Right lung (tissue), 5 donors: ENCODE measurements around the gene RESP18. TPM values are rescaled to one million over a fixed set of nuclear protein-coding genes. Genes with fewer than 3 reads are reported as not detected.
"Not testable (repeated sequence)": the region's sequence is repeated elsewhere in the genome, so short reads cannot be mapped to it uniquely, and the experiment has no call there.

Experiments
- DNase-seq, 2 donors: peaks; one replicate each; pipeline ENCODE4 v3.0.0-alpha.2; 2013
- polyA plus RNA-seq, 5 donors: library from polyadenylated mRNA; unstranded; fragments of 120-200 nt; gene quantifications; one replicate each; pipeline versions ENCODE4 v1.2.1 to v1.2.3, GENCODE V29; 2013; ENCODE audit warnings: inconsistent platforms in 1 of 5, low replicate concordance in 1 of 5; ENCODE audit not compliant: insufficient read length in 5 of 5, insufficient read depth in 1 of 5

Gene RESP18
- polyA plus RNA-seq, 5 donors: not detected

DNA sequence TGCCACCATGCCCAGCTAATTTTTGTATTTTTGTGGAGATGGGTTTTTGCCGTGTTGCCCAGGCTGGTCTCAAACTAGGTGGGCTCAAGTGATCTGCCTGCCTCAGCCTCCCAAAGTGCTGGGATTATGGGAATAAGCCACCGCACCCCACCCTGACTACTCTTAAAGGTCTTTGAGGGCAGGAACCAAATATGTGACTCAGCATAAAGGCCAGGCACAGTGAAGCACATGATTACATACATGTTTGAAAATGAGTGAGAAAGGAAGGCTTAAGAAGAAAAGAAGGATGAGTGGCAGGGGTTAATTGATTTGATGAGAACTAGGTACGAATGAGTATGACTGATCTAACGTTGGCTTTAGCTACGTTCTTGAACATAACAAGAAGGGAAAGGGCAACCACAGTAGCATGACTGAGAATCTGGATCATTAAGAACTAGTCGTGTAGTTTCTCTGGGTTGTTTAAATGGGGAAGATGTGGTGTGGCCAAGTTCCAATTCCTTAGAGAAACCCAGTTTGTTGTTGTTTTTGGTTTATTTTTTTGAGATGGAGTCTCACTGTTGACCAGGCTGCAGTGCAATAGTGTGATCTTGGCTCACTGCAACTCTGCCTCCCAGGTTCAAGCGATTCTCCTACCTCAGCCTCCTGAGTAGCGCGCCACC lies 6.8 kb downstream of the RESP18 start:
- no peak for DNase-seq

- no peak for DNase-seq
These were observed 7.4 kb downstream of the RESP18 start for GRCh38 chr2:219325136-219325535.

- no peak for DNase-seq
These were observed 9.1 kb downstream of the RESP18 start for GRCh38 chr2:219323434-219323833.

GRCh38 chr2:219314804-219315468 lies 17.6 kb downstream of the RESP18 start:
- DNase-seq: no peak

GRCh38 chr2:219312683-219313263 lies 19.8 kb downstream of the RESP18 start:
- not testable (repeated sequence) for DNase-seq

GRCh38 chr2:219309278-219309677 lies 23.3 kb downstream of the RESP18 start, which contains the start of gene PTPRN:
TSS of gene PTPRN (minus strand) at chr2:219309401. CDS start at chr2:219309332, 69 bp downstream.
- no peak for DNase-seq

DNA sequence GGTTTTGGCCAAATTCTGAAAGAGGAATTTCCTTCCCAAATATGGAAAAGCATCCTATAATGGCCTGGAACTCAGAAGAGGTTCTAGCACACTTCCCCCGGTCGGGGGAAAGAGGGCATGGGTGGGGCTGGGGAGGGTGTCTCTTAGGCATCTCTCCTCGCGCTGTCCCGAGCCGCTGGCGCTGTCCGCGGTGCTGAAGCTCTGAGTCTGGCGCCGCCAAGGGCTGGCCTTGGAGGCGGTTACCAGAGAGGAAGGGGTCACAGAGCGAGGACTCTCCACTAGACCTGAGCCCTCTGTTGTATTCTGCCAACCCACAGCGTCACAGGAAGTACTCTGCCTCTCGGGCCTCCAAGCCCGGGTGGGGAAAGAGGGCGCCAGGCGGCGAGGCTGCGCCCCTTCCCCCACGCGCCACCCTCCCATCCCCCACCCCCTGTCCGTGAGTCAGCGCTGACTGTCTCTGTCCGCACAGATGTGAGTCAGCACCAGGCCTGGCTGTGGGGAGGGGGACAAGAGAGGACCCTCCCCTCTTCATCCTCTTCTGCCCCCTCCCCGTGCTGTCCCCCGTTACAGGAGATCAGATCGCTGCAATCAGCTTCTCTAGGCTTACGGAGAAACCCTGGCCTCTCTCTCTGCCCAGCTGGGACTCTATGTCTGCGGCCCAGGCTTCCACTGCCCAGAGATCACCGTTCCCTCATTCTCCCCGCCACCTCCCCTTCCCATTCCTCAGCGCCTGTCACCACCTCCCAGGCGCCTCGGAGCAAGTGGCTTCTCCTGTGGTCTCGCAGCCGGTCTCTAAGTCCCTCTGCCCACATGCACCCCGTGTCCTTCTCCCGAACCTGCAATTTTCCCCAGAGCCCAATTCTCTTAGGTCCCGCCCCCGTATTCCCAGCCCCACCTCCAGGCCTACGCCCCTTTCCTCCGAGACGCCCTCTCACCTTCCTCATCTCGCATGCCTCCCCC lies 24.1 kb downstream of the RESP18 start:
- peak; percentile 46 to 56 for DNase-seq

DNA sequence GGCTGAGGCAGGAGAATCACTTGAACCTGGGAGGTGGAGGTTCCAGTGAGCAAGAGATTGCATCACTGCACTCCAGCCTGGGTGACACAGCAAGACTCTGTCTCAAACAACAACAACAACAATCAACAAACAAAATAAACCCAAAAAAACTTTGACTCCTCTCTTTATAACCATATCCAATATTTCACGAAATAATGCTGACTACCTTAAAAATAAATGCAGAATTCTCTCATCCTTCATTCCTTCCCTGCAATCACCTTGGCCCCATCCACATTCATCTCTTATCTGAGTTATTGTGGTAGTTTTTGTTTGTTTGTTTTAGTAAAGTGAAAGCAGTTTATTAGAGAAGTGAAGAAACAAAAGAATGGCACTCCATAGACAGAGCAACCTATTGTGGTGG lies 26.5 kb downstream of the RESP18 start:
- no peak for DNase-seq

DNA sequence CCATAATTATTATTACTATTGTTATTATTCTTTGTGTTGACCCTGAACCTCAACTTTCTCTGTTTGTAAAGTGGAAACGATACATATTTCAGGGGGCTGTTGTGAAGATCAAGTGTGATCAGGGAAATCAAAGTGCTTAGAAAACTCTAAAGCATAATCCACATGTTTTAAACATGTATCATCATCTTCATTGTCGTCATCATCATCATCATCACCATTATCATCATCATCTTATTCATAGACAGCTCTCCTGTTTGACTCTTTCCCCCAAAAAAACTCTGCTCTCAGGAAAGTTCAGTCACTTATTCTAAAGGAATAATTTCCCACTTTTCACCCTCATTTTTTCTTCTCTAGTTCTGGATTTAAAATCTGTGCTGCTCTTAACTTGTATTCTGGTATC lies 28.3 kb downstream of the RESP18 start:
- no peak for DNase-seq

GRCh38 chr2:219302412-219302968 lies 30.1 kb downstream of the RESP18 start:
- DNase-seq: no peak

- no peak for DNase-seq
These were observed 32.5 kb downstream of the RESP18 start for GRCh38 chr2:219300022-219300421.

- DNase-seq: no peak
These were observed 33.2 kb downstream of the RESP18 start for GRCh38 chr2:219299372-219299760.

DNA sequence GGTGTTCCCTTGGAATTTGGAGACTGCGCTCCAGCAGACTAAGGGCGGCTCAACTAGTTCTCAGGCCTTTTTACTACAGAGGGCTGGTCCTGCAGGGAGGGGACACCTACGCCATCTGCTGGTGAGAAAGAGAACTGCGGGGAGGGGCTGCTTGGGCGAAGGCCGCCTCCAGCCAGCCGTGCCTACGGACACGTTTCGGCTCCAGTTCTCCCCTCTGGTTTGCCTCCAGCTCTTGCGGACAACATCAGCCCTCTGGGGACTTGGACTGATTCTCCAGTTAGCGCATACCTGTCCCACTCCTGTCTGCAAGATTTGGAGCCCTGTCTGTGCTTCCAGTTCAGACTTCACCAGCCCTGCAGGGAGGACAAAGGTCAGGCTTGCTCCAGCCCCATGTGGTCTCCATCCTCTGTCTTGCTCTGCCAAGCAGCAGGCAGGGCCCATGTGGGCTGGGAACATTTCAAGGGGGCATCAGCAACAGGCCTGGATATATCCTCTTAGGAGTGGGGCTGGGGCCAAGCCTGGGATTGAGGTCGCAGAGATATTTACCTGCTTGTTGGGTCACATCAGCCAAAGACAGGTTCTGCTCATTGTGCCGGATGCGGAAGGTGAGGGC lies 33.7 kb downstream of the RESP18 start:
- peak; percentile 64 to 78 for DNase-seq

GRCh38 chr2:219297766-219298456 lies 34.6 kb downstream of the RESP18 start:
- no peak for DNase-seq

- DNase-seq: no peak
These were observed 35.7 kb downstream of the RESP18 start for GRCh38 chr2:219296631-219297391.

- no peak for DNase-seq
These were observed 36.4 kb downstream of the RESP18 start for GRCh38 chr2:219296142-219296541.

DNA sequence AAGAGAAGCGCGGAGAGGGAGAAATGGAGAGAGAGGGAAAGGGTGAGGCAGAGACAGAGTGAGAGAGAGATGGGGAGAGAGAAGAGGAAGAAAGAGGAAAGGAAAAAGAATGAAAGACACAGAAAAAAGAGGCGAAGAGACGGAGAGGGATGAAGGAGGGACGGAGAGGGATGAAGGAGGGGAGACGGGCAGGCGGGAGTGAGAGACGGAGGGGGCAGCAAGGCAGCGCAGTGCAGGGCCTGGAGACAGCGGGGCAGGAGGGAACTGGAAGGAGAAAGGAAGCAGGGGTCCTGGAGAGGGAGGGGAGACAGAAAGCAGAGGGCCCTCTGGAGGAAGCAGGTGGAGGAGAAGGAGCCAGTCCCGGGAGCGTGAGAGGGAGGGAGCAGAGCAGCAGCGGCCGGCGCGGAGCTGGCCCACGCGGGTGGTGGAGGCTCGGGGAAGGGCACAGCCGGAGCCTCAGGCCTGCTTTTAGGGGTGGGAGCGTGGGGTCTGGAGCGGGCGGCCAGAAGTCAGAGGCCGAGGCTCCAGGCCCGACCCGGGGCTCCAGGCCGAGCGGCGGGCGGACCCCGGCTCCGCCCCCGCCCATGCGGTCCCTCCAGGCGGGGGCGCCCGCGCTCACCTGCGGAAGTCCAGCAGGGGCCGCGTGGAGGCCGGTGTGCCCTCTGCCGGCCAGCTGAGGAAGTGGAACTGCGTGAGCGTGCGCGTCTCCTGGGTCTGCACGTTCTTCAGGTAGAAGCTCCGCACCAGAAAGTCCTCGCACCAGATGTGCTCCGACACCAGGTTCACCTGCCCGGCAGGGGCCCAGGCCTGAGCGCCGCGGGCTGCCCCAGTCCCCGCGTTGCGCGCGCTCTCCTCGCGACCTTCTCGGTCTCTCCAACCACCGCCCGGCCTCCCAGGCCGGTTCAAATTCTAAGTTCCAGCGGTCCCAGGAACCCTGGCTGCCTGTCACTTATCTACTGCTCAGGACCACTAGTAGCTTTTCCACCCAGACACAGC lies 37.9 kb downstream of the RESP18 start:
- DNase-seq: peak; percentile 83 to 86

DNA sequence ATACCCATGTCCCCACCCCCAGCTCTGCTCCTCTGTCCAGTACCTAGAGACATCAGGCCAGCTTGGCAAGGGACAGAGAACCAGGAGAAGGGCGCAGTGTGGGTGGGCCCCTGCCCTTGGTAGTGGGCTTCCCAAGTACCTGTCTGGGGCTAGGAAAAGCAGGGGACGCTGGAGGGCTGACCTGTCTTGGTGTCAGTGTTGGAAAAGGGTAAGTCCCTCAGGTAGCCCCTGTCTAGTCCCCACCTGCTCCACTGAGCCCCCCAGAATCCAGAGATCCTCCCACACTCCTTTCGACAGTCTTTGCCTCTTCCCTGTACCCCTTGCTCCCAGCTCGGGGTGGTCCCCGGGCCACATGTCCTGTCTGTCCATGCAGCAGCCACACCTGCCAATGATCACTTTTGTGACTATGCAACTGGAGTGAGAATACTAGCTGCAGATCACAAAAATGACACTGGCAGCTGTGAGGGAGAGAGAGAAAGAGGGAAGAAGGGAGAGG lies 38.8 kb downstream of the RESP18 start:
- DNase-seq: no peak
